ENCODE measurements around the gene PTPA. TPM values are rescaled to one million over a fixed set of nuclear protein-coding genes. Genes with fewer than 3 reads are reported as not detected.

PTPA gene
- total and polyA plus RNA-seq, 7 donors: 54.1 to 110 (median 97.9) TPM

GRCh38 chr9:129139993-129140396, 28.8 kb downstream of the PTPA start:
- Histone ChIP-seq H3K4me1 (peaks cover 58% of the 10 kb centered on the region), H3K9me3 (no peaks in the 10 kb centered on the region), H3K36me3 (ENCODE audit: insufficient read depth in 1 of 2, low read depth in 1 of 2) (peaks cover 0 to 49% of the 10 kb centered on the region in 2 donors), H3K27ac (peak overlapping the region; percentile 98), H3K4me3 (peak overlapping the region; percentile 67), H3K27me3 (ENCODE audit: insufficient read depth in 3 of 3, low read length in 2 of 3) (no peaks in the 10 kb centered on the region)
- peak; percentile 95 for DNase-seq
- ATAC-seq: peak; percentile 83 to 85 (median 85)
- 0 to 1% (median 0%) methylated on average over 11 of the region's 11 CpGs for WGBS, 3 donors
- TF ChIP-seq CTCF (IDR thresholded peaks at IDR 0.05): no peak
- intact Hi-C loops (cut with DNase I): loop anchor here (2.0 to 10.0 kb wide), 6 partner anchors 35 to 645 kb away; no protein-coding TSS in a partner anchor

GRCh38 chr9:129140397-129141065, 29.3 kb downstream of the PTPA start:
- no peaks in the 10 kb centered on the region for H3K9me3 ChIP-seq
- peak overlapping the region; percentile 98 for H3K27ac ChIP-seq
- no peak for TF ChIP-seq CTCF (IDR thresholded peaks at IDR 0.05)
- intact Hi-C loops (cut with DNase I): loop anchor here (2.0 to 10.0 kb wide), 2 partner anchors 348 to 644 kb away; no protein-coding TSS in a partner anchor
- peaks cover 63% of the 10 kb centered on the region for H3K4me1 ChIP-seq
- H3K36me3 ChIP-seq (ENCODE audit: insufficient read depth in 1 of 2, low read depth in 1 of 2): peaks cover 0 to 44% of the 10 kb centered on the region in 2 donors
- no peaks in the 10 kb centered on the region for H3K27me3 ChIP-seq (ENCODE audit: insufficient read depth in 3 of 3, low read length in 2 of 3)
- peak in 3 of 4 donors; percentile 17 to 31 (median 21) for ATAC-seq
- H3K4me3 ChIP-seq: peak overlapping the region; percentile 67
- 2 to 7% (median 6%) methylated on average over 8 of the region's 8 CpGs for WGBS, 3 donors
- peak; percentile 45 to 69 for DNase-seq

GRCh38 chr9:129141066-129142041, 30.1 kb downstream of the PTPA start:
- H3K4me1 ChIP-seq: peaks cover 72% of the 10 kb centered on the region

More at GRCh38 chr9:129141066-129142041, 30.1 kb downstream of the PTPA start:
- 4 to 8% (median 4%) methylated on average over 12 to 13 of the region's 13 CpGs for WGBS, 3 donors
- intact Hi-C loops (cut with DNase I): loop anchor here (2.0 to 10.0 kb wide), 2 partner anchors 347 to 643 kb away; no protein-coding TSS in a partner anchor
- Histone ChIP-seq H3K9me3 (no peaks in the 10 kb centered on the region), H3K27me3 (ENCODE audit: insufficient read depth in 3 of 3, low read length in 2 of 3) (no peaks in the 10 kb centered on the region), H3K4me3 (peak overlapping the region; percentile 67), H3K27ac (peak overlapping the region; percentile 98), H3K36me3 (ENCODE audit: insufficient read depth in 1 of 2, low read depth in 1 of 2) (peaks cover 0 to 38% of the 10 kb centered on the region in 2 donors)
- DNase-seq (peak; percentile 44 to 70), ATAC-seq (peak in 1 of 4 donors; percentile 16)
- TF ChIP-seq CTCF (IDR thresholded peaks at IDR 0.05): no peak

Measured in psoas muscle (tissue), 8 donors.